HG03025 (cell line): ENCODE measurements around the gene PLPP3.
"Not testable (repeated sequence)": the region's sequence is repeated elsewhere in the genome, so short reads cannot be mapped to it uniquely, and the experiment has no call there.

ENCODE experiments used
- ATAC-seq: cut with Tn5 transposase; IDR thresholded peaks from one replicate; pipeline ENCODE4 v1.9.1; 2021; ENCODE audit warnings: mild to moderate bottlenecking, moderate library complexity; ENCODE audit not compliant: unreplicated experiment, low FRiP score

PLPP3 gene

DNA sequence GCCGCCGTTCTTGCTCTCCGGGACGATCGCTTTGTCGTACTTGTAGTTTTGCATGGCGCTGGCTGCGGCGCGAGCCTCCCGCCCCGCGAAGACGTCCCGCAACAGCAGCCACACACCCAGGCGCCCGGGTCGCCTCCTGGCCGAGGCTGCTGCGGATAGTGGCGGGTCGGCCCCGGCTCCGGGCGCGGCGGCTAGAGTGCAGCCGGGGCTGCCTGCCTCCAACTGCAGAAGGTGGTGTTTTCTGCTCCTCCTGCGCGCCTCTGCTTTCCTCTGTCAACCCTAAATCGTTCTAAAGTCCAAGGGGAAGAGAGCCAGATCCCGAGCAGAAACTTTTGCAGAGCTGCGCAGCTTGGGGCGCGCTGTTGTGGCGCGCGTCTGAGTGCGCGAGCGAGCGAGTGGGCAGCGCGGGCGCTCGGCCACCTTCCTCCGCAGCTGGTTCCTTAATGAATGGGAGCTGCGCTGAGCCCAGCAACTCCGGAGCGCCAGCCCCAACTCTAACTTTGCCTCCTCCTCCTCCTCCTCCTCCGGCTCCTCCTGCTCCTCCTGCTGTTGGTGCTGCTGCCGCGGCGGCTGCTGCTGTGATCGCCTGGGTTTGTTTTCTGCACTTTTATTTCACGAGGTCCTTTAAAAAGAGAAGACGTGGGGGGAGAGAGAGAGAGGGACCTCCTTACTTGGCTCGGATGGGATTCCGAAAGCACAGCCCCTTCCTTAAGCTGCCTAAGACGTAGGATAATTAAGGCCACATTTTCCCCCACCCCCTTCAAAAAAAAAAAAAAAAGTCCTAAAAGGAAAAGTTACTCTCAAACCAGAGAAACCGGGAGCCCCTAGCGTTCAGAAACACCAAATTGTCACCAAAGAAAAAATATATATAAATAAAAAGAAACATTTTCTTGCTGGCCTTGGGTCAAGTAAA is at the start of gene PLPP3:
Gene PLPP3 (minus strand): TSS at position 601 of the 913 bp plus-strand sequence. CDS start 547 bp downstream, at position 54.
- ATAC-seq = no peak

DNA sequence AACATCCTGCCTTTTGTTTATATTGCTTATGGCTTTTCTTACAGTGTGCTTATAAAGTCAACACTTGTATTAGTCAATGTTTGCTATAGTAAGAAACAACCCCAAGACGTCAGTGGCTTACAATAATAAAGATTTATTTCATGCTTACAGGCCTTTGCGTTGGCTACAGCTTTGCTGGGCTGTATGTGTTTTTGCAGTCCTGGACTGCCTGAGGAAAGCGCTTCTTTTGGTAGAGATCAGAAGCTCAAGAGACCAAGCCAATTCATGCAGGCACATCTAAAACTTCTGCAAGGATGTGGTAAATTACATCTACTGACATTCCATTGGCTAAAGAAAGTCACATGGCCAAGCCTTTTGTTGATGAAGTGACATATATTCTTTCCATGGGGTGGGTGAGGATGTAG is 48.3 kb upstream of the PLPP3 start:
- ATAC-seq = no peak

DNA sequence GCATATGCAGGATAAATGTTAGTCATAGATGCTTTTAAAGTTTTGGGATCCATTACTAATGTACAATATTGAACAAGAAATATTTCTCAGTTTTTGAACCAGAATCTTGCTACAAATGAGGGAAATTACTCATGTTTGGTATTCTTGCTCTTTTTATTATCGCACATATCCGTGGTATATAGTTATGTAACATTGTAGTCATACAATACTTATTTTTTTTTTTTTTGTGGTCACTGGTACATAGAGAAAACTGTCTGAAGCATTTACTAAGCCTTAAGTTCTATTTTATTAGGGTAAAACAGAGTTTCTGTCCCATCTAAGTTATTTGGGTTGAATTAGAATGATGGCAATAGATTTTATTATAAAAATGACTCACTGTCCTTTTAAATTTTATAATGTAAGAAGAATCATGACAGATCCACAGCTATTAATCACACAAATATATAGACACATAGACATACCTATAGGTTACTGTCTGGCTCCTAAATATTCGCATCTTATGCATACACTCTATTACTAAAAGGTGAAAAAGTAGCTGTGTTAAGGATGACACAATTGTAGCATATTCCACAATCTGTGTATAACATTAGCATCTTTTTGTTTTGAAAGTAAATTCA is 47.8 kb upstream of the PLPP3 start:
- ATAC-seq = no peak

DNA sequence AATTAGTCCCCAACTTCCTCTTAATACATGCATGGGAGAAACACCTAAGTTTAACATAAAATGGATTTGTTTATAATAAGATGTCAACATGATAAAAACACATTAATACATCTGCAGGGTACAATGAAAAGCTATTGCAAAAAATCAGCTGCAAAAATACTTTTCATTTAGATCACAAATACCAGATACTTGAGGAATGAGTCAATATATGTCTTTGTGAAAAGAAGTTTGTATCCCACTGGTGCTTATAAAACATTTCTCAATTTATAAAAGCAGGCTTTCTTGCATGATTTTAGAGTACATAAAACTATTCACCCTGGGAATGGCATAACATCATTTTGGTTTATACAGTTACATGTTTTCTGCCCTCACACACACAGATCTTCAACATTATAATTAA is 47.2 kb upstream of the PLPP3 start:
- ATAC-seq = no peak

DNA sequence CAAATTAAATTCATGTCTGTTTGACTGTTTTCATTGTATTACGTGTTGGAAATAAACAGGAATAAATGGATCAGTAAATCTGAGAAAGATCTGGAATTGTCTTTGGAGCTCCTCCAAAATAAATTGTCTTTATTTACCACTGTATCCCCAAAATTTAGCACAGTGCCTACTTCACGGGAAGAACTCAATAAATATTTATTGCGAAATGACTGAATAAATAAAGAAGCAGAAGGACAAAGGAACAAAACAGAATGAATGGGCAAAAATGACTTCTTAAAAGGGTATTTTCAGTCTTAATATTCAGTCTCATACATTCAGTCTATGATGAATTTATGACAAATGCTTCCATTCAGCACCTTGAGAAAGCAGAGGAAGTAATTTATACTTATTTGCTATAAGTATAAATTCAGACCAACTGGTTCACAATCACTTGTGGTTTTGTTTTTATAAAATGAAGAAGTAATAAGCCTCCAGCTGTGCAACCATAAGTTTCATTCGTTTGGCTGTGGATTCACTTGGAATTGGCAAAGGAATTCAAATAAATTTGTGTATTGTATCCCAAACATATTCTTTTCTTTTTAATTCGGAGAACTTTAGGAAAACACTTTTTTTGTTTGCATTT is 46.6 kb upstream of the PLPP3 start:
- no peak for ATAC-seq

DNA sequence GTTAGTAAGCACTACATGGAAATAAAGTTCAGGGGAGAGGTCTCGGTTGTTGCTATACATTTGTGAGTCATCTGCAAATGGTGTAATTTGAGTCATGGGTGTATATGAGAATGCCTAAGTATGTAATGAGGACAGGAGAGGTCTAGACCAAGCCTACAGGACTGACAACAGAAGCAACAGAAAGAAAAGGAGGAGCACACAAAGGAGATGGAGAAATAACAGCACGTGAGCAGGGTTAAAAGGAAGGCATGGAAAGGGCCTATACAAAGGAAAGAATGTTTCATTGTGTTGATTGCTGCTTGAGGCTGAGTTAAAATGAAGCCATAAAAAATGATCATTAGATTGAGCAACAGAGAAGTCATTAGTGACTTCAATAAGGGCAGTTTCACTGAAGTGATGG is 37.8 kb upstream of the PLPP3 start:
- no peak for ATAC-seq

DNA sequence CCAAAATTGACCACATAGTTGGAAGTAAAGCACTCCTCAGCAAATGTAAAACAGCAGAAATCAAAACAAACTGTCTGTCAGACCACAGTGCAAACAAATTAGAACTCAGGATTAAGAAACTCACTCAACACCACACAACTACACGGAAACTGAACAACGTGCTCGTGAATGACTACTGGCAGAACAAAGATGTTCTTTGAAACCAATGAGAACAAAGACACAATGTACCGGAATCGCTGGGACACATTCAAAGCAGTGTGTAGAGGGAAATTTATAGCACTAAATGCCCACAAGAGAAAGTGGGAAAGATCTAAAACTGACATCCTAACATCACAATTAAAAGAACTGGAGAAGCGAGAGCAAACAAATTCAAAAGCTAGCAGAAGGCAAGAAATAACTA is 31.4 kb upstream of the PLPP3 start:
- ATAC-seq = not testable (repeated sequence)

DNA sequence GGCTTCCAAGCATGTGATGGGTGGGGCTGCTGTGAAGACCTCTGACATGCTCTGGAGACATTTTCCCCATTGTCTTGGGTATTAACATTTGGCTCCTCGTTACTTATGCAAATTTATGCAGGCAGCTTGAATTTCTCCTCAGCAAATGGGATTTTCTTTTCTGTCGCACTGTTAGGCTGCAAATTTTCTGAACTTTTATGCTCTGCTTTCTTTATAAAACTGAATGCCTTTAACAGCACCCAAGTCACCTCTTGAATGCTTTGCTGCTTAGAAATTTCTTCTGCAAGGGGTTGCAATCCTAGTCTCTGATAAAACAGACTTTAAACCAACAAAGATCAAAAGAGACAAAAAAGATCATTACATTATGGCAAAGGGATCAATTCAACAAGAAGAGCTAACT is 30.7 kb upstream of the PLPP3 start:
- ATAC-seq = not testable (repeated sequence)

DNA sequence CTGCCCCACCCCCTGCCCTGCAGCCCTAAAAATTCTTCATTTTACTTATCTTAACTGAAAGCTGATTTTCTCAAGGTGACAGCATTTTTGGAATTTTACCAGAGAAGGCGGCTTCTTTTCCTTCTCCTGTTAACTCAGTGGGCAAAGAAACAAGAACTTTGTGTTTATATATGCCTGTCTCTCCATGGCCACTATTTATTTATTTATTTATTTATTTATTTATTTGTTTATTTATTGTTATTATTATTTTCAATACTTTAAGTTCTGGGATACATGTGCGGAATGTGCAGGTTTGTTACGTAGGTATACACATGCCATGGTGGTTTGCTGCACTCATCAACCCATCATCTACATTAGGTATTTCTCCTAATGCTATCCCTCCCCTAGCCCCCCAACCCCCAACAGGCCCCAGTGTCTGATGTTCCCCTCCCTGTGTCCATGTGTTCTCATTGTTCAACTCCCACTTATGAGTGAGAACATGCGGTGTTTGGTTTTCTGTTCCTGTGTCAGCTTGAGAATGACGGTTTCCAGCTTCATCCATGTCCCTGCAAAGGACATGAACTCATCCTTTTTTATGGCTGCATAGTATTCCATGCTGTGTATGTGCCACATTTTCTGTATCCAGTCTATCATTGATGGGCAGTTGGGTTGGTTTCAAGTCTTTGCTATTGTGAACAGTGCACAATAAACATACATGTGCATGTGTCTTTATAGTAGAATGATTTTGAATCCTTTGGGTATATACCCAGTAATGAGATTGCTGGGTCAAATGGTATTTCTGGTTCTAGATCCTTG is 16.2 kb upstream of the PLPP3 start:
- not testable (repeated sequence) for ATAC-seq

DNA sequence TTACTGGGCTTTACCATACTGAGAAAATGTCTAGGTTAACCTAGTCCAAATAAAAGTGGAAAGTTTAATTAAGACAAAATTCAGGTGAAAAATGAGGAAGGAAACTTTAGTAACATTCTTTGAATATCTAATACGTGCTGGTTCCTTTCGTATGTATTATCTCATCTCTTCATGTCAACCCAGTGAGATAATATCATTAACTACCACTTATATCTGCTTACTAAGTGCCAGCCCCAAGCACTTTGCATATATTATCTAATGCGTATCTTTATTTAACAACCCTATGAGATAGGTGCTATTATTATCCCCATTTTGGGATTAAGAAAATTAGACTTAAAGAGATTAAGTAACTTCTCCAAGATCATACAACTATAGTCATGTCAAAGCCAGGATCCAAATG is 12.5 kb upstream of the PLPP3 start:
- ATAC-seq = no peak

DNA sequence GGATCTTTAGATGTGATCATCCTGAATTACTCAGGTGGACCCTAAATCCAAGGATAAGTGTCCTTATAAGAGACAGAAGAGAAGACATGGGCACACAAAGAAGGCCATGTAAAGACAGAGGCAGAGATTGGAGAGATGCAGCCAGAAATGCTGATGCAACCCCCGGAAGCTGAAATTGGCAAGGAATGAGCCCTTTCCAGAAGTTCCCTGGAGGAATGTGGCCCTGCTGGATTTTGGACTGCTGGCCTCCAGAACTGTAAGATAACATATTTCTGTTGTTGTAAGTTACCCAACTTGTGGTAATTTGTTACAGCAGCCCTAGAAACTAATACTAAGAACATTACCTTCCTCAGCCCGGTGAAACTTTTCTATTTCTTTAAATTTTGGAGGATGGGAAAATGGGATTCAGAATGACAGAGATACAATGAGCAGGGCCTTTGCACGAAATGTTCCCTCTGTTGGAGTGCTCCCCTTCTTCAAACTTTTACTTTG is 11.2 kb upstream of the PLPP3 start:
- no peak for ATAC-seq

DNA sequence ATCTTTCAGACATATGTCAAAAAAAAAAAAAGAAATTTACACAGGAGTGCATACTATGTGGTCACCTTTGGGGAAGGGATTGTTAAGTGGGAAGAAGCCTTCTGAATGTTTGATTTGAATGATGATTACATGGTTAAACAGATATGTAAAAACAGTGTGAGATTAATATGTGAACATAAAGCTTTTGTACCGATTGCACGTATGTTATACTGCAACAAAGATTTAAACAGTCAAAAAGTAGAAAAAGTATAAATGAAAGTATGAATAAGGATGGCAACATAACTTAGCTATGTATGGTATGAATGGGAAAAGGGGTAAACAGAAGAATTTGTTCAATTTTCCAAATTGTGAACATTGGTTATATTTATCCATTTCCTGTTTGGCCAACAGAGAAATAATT is 10.0 kb upstream of the PLPP3 start:
- no peak for ATAC-seq

DNA sequence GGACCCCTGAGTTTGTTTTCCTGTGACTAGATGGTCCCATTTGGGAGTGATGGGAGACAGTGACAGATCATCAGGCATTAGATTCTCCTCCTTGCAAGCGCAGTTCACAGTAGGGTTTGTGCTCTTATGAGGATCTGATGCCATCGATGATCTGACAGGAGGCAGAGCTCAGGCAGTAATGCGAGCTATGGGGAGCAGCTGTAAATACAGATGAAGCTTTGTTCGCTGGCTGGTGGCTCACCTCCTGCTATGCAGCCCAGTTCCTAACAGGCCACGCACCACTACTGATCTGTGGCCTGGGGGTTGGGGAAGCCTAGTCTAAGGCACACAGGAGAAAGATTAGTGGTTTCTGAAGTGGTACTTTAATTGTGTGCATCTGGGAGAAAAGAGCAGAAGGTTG is 7.1 kb upstream of the PLPP3 start:
- ATAC-seq = no peak

DNA sequence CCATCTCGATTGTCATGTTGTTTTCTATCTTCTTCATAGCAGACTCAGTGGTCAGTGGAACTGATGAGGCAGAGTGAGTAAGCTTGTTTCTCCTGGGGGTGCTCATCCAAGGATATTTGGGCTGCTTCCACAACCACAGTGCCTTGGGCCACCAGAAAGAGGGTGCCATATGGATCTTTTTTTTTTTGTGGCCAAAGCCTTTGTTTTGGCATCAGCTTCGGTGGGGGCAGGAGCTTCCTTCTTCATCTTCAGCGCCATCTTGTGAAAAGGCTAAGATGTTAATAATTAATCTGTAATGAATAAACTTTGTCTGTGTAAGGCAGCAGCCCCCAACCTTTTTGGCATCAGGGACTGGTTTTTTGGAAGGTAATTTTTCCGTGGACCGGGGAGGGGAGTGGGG is 6.6 kb upstream of the PLPP3 start:
- no peak for ATAC-seq

DNA sequence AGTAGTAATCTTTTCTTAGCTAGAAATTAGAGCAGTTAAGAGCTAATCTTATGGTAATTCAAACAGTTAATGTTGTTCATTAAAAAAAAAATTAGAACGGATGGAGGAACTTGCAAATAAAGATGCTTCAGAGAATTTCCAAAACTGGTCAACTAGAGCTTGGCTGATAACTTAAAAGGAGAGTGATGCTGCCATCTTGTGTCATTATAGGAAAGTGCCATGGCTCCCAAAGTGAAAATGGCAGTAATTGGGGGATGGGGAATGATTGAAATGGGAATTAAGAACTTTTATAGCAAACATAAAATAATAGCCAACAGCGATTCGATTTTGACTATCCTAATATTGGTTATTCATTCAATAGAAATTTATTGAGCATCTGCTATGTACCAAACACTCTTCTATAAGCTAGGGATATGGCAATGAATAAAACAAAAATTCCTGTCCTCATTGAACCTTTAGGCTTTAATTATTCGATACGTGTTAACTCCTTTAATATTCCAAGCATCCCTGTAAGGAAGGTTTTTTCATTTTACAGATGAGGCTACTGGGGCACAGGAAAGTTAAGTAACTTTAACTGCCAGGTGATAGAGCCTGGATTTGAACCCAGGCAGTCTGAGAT is 5.7 kb upstream of the PLPP3 start:
- no peak for ATAC-seq

DNA sequence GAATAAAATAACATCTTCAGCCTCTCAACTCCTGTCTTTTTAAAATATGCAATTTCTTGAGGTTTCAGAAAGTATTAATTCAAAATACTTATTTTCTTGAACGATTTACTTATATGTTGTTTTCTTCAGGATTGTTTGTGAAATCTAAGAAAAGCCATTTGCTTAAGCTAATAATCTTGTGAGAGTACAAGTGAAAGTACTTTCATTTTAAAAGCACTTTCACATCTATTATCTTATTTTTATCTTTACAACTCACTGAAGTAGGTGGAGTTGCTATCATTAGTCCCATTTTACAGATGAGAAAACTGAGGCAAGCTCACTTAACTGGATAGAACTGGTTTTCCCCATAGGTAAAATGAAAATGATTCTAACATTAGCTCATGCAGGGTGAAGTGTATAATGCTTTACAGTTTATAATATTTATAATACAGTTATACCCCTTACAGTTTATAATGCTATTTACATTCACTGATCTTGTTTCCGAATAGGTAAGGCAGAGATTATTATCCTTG is 4.7 kb upstream of the PLPP3 start:
- ATAC-seq = no peak

DNA sequence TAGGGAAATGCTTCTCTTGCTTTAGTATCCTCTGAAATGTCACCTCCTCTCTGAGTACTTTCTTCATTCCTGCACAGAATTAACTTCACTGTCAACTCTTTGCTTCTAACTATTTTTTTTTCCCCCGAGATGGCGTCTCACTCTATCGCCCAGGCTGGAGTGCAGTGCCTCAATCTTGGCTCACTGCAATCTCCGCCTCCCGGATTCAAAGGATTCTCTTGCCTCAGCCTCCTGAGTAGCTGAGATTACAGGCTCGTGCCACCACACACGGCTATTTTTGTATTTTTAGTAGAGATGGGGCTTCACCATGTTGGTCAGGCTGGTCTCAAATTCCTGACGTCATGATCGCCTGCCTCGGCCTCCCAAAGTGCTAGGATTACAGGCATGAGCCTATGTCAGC is 1.4 kb upstream of the PLPP3 start:
- ATAC-seq = no peak

DNA sequence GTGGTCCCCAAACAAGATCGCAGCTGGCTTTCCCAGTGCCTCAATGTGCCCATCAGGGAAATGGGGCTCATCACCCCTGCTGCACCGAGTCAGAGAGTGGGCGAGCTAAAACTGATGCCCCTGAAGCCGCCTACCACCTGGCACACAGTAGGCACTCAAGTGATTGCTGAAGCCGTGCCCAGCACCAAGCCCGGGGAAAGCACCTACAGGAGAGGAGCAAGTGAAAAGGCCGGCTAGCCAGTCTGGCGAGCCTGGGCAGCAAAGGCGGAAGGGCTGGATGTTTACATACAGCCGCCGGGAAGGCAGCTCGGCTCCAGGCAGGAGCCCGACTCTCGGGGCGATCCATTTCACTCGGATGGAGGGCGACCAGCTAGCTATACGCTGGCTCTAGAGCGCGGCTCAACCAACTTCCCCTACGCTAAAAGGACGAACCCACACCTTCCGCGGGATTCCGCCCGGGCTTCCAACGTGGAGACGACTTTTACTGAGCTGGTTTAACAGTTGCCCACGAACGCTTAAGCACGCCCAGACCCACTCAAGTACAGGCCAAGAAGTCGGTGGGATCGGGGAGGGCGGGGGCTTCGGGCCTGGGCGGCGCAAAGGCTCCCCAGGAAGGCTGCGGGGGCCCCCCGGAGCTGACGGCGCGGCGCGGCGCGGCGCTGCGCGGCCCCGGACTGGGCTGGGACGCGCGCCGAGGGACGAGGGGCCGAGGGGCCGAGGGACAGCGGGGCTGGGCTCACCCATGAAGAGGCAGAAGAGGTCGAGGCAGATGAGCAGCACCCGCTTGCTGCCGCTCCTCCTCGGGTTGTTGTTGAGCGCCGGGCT is 1.0 kb downstream of the PLPP3 start:
- ATAC-seq = no peak
